SK-N-SH (cell line): Measurements from ENCODE around the gene SCNN1A. TPM values are rescaled to one million over a fixed set of nuclear protein-coding genes. Genes with fewer than 3 reads are reported as not detected.

Experiments
- CTCF ChIA-PET: fragments of 300-600, 350-600 bp; formaldehyde crosslinking; extraction: SDS; loops from one replicate; lab custom pipeline; 2021; lab: Yijun Ruan, JAX
- POLR2A ChIA-PET: fragments of 350-600 bp; sonication (Branson Sonifier 250); formaldehyde crosslinking; extraction: SDS; loops from one replicate; lab custom pipeline; 2020; ENCODE audit warnings: antibody characterized with exemption, inconsistent platforms; lab: Yijun Ruan, JAX
- DNase-seq: peaks from one replicate; pipeline ENCODE4 v3.0.0; 2012
- H2AFZ ChIP-seq: fragments of 200-600 bp; sonication (generic); 2 replicates; pipeline ENCODE4 v1.8.1; 2016; ENCODE audit warnings: antibody characterized with exemption, mild to moderate bottlenecking, low read depth
- H3F3A ChIP-seq: fragments of 200-600 bp; sonication (generic); replicated peaks from 2 replicates; pipeline ENCODE3; 2016; ENCODE audit warnings: antibody characterized with exemption, mild to moderate bottlenecking; ENCODE audit not compliant: insufficient read depth
- H3K27ac ChIP-seq, 2 experiments: fragments of 200-500 bp in 1 of 2; fragments of 200-600 bp in 1 of 2; sonication (Bioruptor generic) in 1 of 2; sonication (generic), shearing (Covaris generic) in 1 of 2; 2 replicates each; pipeline versions ENCODE4 v1.5.1 to v1.6.1; 2014 to 2016; ENCODE audit warnings: low read depth in 2 of 2, inconsistent platforms in 1 of 2, low read length in 1 of 2, mild to moderate bottlenecking in 1 of 2, mixed read lengths in 1 of 2
- H3K27me3 ChIP-seq: fragments of 200-600 bp; sonication (generic), shearing (Covaris generic); 2 replicates; pipeline ENCODE4 v1.6.1; 2016; ENCODE audit warnings: mixed run types; ENCODE audit not compliant: insufficient read depth
- H3K36me3 ChIP-seq, 2 experiments: fragments of 200-500 bp in 1 of 2; fragments of 200-600 bp in 1 of 2; sonication (Bioruptor generic) in 1 of 2; sonication (generic) in 1 of 2; replicated peaks in 1 of 2; 2 replicates each; pipeline versions ENCODE3 to v1.5.1; 2014 to 2016; ENCODE audit warnings: low read length in 1 of 2, mild to moderate bottlenecking in 1 of 2; ENCODE audit not compliant: insufficient read depth in 2 of 2, control insufficient read depth in 1 of 2
- H3K4me1 ChIP-seq, 2 experiments: fragments of 200-500 bp in 1 of 2; fragments of 200-600 bp in 1 of 2; sonication (Bioruptor generic) in 1 of 2; sonication (generic), shearing (Covaris generic) in 1 of 2; 2 replicates each; pipeline versions ENCODE4 v1.5.1 to v1.6.1; 2014 to 2016; ENCODE audit warnings: low read depth in 1 of 2, low read length in 1 of 2, mixed run types in 1 of 2; ENCODE audit not compliant: insufficient read depth in 2 of 2, control insufficient read depth in 1 of 2
- H3K4me2 ChIP-seq: fragments of 200-600 bp; sonication (generic), shearing (Covaris generic); 2 replicates; pipeline ENCODE4 v1.6.1; 2017; ENCODE audit warnings: mixed run types
- H3K4me3 ChIP-seq, 2 experiments: fragments of 200-500 bp in 1 of 2; fragments of 200-600 bp in 1 of 2; sonication (Bioruptor generic) in 1 of 2; sonication (generic), shearing (Covaris generic) in 1 of 2; 2 replicates each; pipeline versions ENCODE4 v1.5.1 to v1.8.1; 2014 to 2016; ENCODE audit warnings: low read depth in 2 of 2, inconsistent platforms in 1 of 2, low read length in 1 of 2, mild to moderate bottlenecking in 1 of 2, mixed read lengths in 1 of 2, moderate library complexity in 1 of 2
- H3K79me2 ChIP-seq: fragments of 200-600 bp; sonication (generic); 2 replicates; pipeline ENCODE4 v1.8.1; 2017; ENCODE audit warnings: mild to moderate bottlenecking; ENCODE audit not compliant: insufficient read depth
- H3K9ac ChIP-seq: fragments of 200-600 bp; sonication (generic); 2 replicates; pipeline ENCODE4 v1.6.1; 2017; ENCODE audit warnings: mixed run types
- H3K9me2 ChIP-seq: fragments of 200-600 bp; sonication (generic); 2 replicates; pipeline ENCODE4 v1.6.1; 2017; ENCODE audit warnings: mixed run types
- H3K9me3 ChIP-seq: fragments of 200-600 bp; sonication (generic); 2 replicates; pipeline ENCODE4 v1.6.1; 2017; ENCODE audit warnings: mixed run types, mild to moderate bottlenecking, moderate library complexity
- H4K20me1 ChIP-seq: fragments of 200-600 bp; sonication (generic); 2 replicates; pipeline ENCODE4 v1.6.1; 2017; ENCODE audit warnings: mild to moderate bottlenecking, mixed run types; ENCODE audit not compliant: insufficient read depth
- CTCF ChIP-seq: fragments of 200-600 bp; sonication (generic); IDR thresholded peaks from 2 replicates; pipeline ENCODE4 v1.6.1; 2017; ENCODE audit warnings: antibody characterized with exemption, mild to moderate bottlenecking, moderate library complexity
- FOSL2 ChIP-seq: IDR thresholded peaks from 2 replicates; pipeline ENCODE4 v1.4.0; 2012; ENCODE audit warnings: low read depth, mild to moderate bottlenecking, moderate library complexity, borderline replicate concordance
- GABPA ChIP-seq: IDR thresholded peaks from 2 replicates; pipeline ENCODE4 v1.4.0; 2012; ENCODE audit warnings: low read depth, mild to moderate bottlenecking
- JUND ChIP-seq: IDR thresholded peaks from 2 replicates; pipeline ENCODE4 v1.4.0; 2012
- MEF2A ChIP-seq: IDR thresholded peaks from 2 replicates; pipeline ENCODE4 v1.4.0; 2012; ENCODE audit warnings: low read depth, borderline replicate concordance
- NFIC ChIP-seq: IDR thresholded peaks from 2 replicates; pipeline ENCODE4 v1.4.0; 2012; ENCODE audit warnings: borderline replicate concordance
- NRF1 ChIP-seq: IDR thresholded peaks from 2 replicates; pipeline ENCODE4 v1.6.1; 2012; ENCODE audit warnings: low read depth, mild to moderate bottlenecking, low read length
- POLR2AphosphoS5 ChIP-seq: IDR thresholded peaks from 2 replicates; pipeline ENCODE4 v1.6.1; 2012; ENCODE audit warnings: low read depth, low read length
- RFX5 ChIP-seq: IDR thresholded peaks from 2 replicates; pipeline ENCODE4 v1.6.1; 2012; ENCODE audit warnings: mild to moderate bottlenecking, improper control_type of control experiment, low read length
- SIN3A ChIP-seq: IDR thresholded peaks from 2 replicates; pipeline ENCODE4 v1.6.1; 2012; ENCODE audit warnings: low read depth, mild to moderate bottlenecking, low read length, moderate library complexity, borderline replicate concordance
- SMC3 ChIP-seq: IDR thresholded peaks from 2 replicates; pipeline ENCODE4 v1.6.1; 2012; ENCODE audit warnings: low read depth, low read length, improper control_type of control experiment
- TCF12 ChIP-seq: IDR thresholded peaks from 2 replicates; pipeline ENCODE4 v1.4.0; 2012
- USF1 ChIP-seq: IDR thresholded peaks from 2 replicates; pipeline ENCODE4 v1.4.0; 2012; ENCODE audit warnings: low read depth, borderline replicate concordance
- USF2 ChIP-seq: fragments of 150-350 bp; IDR thresholded peaks from 2 replicates; pipeline ENCODE4 v1.6.1; 2017; ENCODE audit warnings: antibody characterized with exemption, low read length, low read depth, borderline replicate concordance
- YY1 ChIP-seq: IDR thresholded peaks from 2 replicates; pipeline ENCODE4 v1.4.0; 2012; ENCODE audit warnings: low read depth, mild to moderate bottlenecking
- WGBS: methylation state at CpG from one replicate; pipeline ENCODE4 v1.1.6; 2017; ENCODE audit warnings: low lambda C conversion rate; 5-methylcytosine and 5-hydroxymethylcytosine counted together
- polyA plus RNA-seq, 3 experiments: library from polyadenylated mRNA; depleted of rRNA; stranded (reverse); fragments of >200 nt; gene quantifications; 2 replicates each; pipeline ENCODE4 v1.2.3, GENCODE V29; 2012

SCNN1A gene
- polyA plus RNA-seq, 1 of the 3 experiments (the other 2 are of a cell fraction), result 1.6 TPM

DNA sequence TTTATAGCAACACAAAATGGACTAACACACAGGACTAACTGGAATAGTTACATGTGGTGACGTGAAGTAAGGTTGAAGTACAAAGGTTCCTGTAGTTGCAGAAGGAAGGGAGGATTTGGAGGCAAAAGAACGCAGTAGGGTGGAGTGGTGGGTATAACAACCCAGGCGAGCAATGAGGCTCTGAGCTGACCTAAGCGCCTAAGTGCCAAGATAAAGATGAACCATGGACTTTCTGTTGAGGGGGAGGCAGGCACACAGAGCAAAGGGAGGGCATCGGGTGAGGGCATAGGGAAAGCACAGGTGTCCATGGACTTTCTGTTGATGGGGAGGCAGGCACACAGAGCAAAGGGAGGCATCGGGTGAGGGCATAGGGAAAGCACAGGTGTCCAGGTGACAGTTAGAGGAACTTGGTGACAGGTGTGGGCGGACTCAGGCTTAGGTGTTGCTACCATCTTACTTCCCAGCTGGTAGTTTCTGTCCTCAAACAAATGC, 15.2 kb downstream of the SCNN1A start:
- 82% methylated on average over 7 of the region's 7 CpGs for WGBS
- H3K36me3 ChIP-seq, result no peaks in the 10 kb centered on the region
- TF ChIP-seq MEF2A (no peak), USF2 (no peak), POLR2AphosphoS5 (no peak), NRF1 (no peak), RFX5 (no peak), FOSL2 (no peak), USF1 (no peak), YY1 (no peak), GABPA (no peak)
- no peaks in the 10 kb centered on the region for H3K27me3 ChIP-seq
- H3K9me3 ChIP-seq, result no peaks in the 10 kb centered on the region
- no peak overlapping the region for H3K27ac ChIP-seq
- no peak overlapping the region for H2AFZ ChIP-seq
- H3K4me1 ChIP-seq, result peaks cover 0 to 7% of the 10 kb centered on the region in 2 experiments; a peak in 1 of 4 replicates
- ChIA-PET POLR2A (no interaction called here), CTCF (no interaction called here)
- DNase-seq, result no peak
- no peaks in the 10 kb centered on the region for H3K79me2 ChIP-seq
- H3K4me3 ChIP-seq, result no peak overlapping the region
- no peak overlapping the region for H3K9ac ChIP-seq
- no peak overlapping the region for H3K4me2 ChIP-seq
- H3K9me2 ChIP-seq, result no peaks in the 10 kb centered on the region
- H3F3A ChIP-seq, result peaks cover 5% of the 10 kb centered on the region
- H4K20me1 ChIP-seq, result no peaks in the 10 kb centered on the region

- Histone ChIP-seq H3K4me2 (no peak overlapping the region), H3K27me3 (no peaks in the 10 kb centered on the region), H3K27ac (no peak overlapping the region), H3K9ac (no peak overlapping the region), H3K9me3 (no peaks in the 10 kb centered on the region), H2AFZ (no peak overlapping the region), H3F3A (no peaks in the 10 kb centered on the region), H3K9me2 (no peaks in the 10 kb centered on the region), H4K20me1 (no peaks in the 10 kb centered on the region), H3K4me3 (no peak overlapping the region), H3K36me3 (no peaks in the 10 kb centered on the region), H3K4me1 (peaks cover 0 to 7% of the 10 kb centered on the region in 2 experiments; a peak in 1 of 4 replicates), H3K79me2 (no peaks in the 10 kb centered on the region)
- WGBS, result 41% methylated on average over 1 of the region's 1 CpG
- ChIA-PET POLR2A (no interaction called here), CTCF (no interaction called here)
- no peak for DNase-seq
- TF ChIP-seq NFIC, result no peak
- TF ChIP-seq SMC3, result no peak
- TF ChIP-seq JUND, result no peak
- TF ChIP-seq USF1, result no peak
- no peak for TF ChIP-seq TCF12
- TF ChIP-seq FOSL2, result no peak
- no peak for TF ChIP-seq SIN3A
- TF ChIP-seq CTCF, result no peak
Observed at GRCh38 chr12:6358881-6359280, 16.5 kb downstream of the SCNN1A start.
